Measurements from ENCODE around the gene GUCY2D.

Gene GUCY2D

GRCh38 chr17:8005967-8006730 is 3.7 kb downstream of the GUCY2D start (continued):
- TF ChIP-seq, protein P1, sequence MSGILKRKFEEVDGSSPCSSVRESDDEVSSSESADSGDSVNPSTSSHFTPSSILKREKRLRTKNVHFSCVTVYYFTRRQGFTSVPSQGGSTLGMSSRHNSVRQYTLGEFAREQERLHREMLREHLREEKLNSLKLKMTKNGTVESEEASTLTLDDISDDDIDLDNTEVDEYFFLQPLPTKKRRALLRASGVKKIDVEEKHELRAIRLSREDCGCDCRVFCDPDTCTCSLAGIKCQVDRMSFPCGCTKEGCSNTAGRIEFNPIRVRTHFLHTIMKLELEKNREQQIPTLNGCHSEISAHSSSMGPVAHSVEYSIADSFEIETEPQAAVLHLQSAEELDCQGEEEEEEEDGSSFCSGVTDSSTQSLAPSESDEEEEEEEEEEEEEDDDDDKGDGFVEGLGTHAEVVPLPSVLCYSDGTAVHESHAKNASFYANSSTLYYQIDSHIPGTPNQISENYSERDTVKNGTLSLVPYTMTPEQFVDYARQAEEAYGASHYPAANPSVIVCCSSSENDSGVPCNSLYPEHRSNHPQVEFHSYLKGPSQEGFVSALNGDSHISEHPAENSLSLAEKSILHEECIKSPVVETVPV (CRISPR knock-in tag; IDR thresholded peaks at IDR 0.05), result no peak
- no peak for TF ChIP-seq RARB (CRISPR knock-in tag; IDR thresholded peaks at IDR 0.05)

- no peak for TF ChIP-seq TCF4 (CRISPR knock-in tag; IDR thresholded peaks at IDR 0.05; ENCODE audit: borderline replicate concordance)
- TF ChIP-seq PPARA (CRISPR knock-in tag; IDR thresholded peaks at IDR 0.05; ENCODE audit: borderline replicate concordance), result no peak
- TF ChIP-seq ZC3H10 (CRISPR knock-in tag; IDR thresholded peaks at IDR 0.05), result no peak
- TF ChIP-seq ARNTL (CRISPR knock-in tag; IDR thresholded peaks at IDR 0.05; ENCODE audit: borderline replicate concordance, low read depth), result no peak
- TF ChIP-seq ZNF565 (CRISPR knock-in tag; conservative IDR thresholded peaks at IDR 0.05; ENCODE audit: low read depth), result no peak
- TF ChIP-seq TSHZ2 (CRISPR knock-in tag; IDR thresholded peaks at IDR 0.05), result no peak
- TF ChIP-seq ZFP30 (CRISPR knock-in tag; IDR thresholded peaks at IDR 0.05), result no peak
- TF ChIP-seq ISL1 (CRISPR knock-in tag; IDR thresholded peaks at IDR 0.05), result no peak
- TF ChIP-seq RARB (CRISPR knock-in tag; IDR thresholded peaks at IDR 0.05), result no peak
- no peak for TF ChIP-seq ZNF70 (CRISPR knock-in tag; IDR thresholded peaks at IDR 0.05)
- no peak for TF ChIP-seq TOX (CRISPR knock-in tag; IDR thresholded peaks at IDR 0.05; ENCODE audit: borderline replicate concordance)
- TF ChIP-seq CSDC2 (CRISPR knock-in tag; IDR thresholded peaks at IDR 0.05), result no peak
- no peak for TF ChIP-seq SNAI2 (CRISPR knock-in tag; IDR thresholded peaks at IDR 0.05)
- TF ChIP-seq BACH2 (CRISPR knock-in tag; IDR thresholded peaks at IDR 0.05; ENCODE audit: borderline replicate concordance), result no peak
- TF ChIP-seq CREB5 (CRISPR knock-in tag; IDR thresholded peaks at IDR 0.05; ENCODE audit: low read depth), result no peak
- TF ChIP-seq, protein P1 (CRISPR knock-in tag; IDR thresholded peaks at IDR 0.05), result no peak
- no peak for TF ChIP-seq ESRRG (CRISPR knock-in tag; IDR thresholded peaks at IDR 0.05)
- TF ChIP-seq OSR1 (CRISPR knock-in tag; IDR thresholded peaks at IDR 0.05), result no peak
- no peak for TF ChIP-seq ZNF8 (CRISPR knock-in tag; IDR thresholded peaks at IDR 0.05)
- no peak for ATAC-seq
Measured at GRCh38 chr17:8006836-8007680, 4.6 kb downstream of the GUCY2D start.

DNA sequence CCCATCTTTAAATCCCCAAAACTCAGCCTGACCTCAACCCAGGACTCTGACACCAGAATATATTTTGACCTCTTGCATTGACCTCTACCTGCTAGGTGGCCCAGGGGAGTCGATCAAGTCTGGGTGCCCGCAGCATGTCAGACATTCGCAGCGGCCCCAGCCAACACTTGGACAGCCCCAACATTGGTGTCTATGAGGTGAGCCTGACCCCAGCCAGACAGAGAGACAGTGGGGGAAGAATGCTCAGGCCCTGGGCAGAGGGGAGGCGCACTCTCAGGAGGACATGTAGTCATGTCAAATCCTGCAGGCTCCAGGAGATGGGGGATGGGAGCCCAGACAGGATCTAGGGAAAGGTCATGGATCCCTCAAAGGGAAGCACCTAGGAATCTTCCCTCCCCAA is 5.4 kb downstream of the GUCY2D start:
- TF ChIP-seq, protein P2, sequence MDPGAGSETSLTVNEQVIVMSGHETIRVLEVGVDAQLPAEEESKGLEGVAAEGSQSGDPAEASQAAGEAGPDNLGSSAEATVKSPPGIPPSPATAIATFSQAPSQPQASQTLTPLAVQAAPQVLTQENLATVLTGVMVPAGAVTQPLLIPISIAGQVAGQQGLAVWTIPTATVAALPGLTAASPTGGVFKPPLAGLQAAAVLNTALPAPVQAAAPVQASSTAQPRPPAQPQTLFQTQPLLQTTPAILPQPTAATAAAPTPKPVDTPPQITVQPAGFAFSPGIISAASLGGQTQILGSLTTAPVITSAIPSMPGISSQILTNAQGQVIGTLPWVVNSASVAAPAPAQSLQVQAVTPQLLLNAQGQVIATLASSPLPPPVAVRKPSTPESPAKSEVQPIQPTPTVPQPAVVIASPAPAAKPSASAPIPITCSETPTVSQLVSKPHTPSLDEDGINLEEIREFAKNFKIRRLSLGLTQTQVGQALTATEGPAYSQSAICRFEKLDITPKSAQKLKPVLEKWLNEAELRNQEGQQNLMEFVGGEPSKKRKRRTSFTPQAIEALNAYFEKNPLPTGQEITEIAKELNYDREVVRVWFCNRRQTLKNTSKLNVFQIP (CRISPR knock-in tag; IDR thresholded peaks at IDR 0.05; ENCODE audit: borderline replicate concordance, low read depth), result no peak
- TF ChIP-seq RARB (CRISPR knock-in tag; IDR thresholded peaks at IDR 0.05), result no peak
- TF ChIP-seq ZFP30 (CRISPR knock-in tag; IDR thresholded peaks at IDR 0.05), result no peak
- no peak for TF ChIP-seq TSHZ2 (CRISPR knock-in tag; IDR thresholded peaks at IDR 0.05)
- no peak for TF ChIP-seq ZNF70 (CRISPR knock-in tag; IDR thresholded peaks at IDR 0.05)
- no peak for TF ChIP-seq CSDC2 (CRISPR knock-in tag; IDR thresholded peaks at IDR 0.05)
- TF ChIP-seq PATZ1 (CRISPR knock-in tag; IDR thresholded peaks at IDR 0.05; ENCODE audit: borderline replicate concordance), result no peak
- TF ChIP-seq ESRRG (CRISPR knock-in tag; IDR thresholded peaks at IDR 0.05), result no peak
- no peak for TF ChIP-seq ZNF565 (CRISPR knock-in tag; conservative IDR thresholded peaks at IDR 0.05; ENCODE audit: low read depth)
- TF ChIP-seq ARNTL (CRISPR knock-in tag; IDR thresholded peaks at IDR 0.05; ENCODE audit: borderline replicate concordance, low read depth), result no peak
- ATAC-seq, result no peak
